Measurements from ENCODE around the gene KCMF1. TPM values are rescaled to one million over a fixed set of nuclear protein-coding genes. Genes with fewer than 3 reads are reported as not detected.

Gene KCMF1
- polyA plus RNA-seq, 1 donor from 2014 or later, result 43.3 TPM

DNA sequence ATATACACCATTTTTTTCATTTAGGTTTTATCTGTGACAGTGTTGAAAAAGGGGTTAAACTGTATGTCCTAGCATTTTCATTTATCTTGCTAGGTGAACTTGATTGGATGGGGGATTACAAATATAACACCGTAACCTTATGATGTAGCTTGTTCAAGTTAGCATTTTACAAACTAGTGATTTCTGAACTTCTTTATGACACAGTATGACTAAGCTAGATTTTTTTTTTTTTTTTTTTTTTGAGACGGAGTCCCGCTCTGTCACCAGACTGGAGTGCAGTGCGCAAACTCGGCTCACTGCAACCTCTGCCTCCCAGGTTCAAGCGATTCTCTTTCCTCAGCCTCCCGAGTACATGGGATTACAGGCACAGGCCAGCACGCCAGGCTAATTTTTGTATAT, 47.1 kb downstream of the KCMF1 start:
- peaks cover 23% of the 10 kb centered on the region for H3K79me2 ChIP-seq (replicated peaks; ENCODE audit: insufficient read depth, low read length)
- H2AFZ ChIP-seq (ENCODE audit: low read depth, low read length), result no peak overlapping the region
- H3K9me3 ChIP-seq (ENCODE audit: low read length), result no peaks in the 10 kb centered on the region
- TF ChIP-seq TAF1 (IDR thresholded peaks at IDR 0.05; ENCODE audit: low read depth) (no peak), CTCF (IDR thresholded peaks at IDR 0.05; ENCODE audit: poor library complexity, severe bottlenecking) (no peak), REST (IDR thresholded peaks at IDR 0.05; ENCODE audit: borderline replicate concordance) (no peak), SMC3 (conservative IDR thresholded peaks at IDR 0.05; ENCODE audit: poor library complexity) (no peak), MXI1 (conservative IDR thresholded peaks at IDR 0.05; ENCODE audit: poor library complexity, severe bottlenecking) (no peak), EP300 (conservative IDR thresholded peaks at IDR 0.05; ENCODE audit: poor library complexity, severe bottlenecking) (no peak), EZH2 (IDR thresholded peaks at IDR 0.05; ENCODE audit: borderline replicate concordance, insufficient read depth, low read length, poor library complexity, severe bottlenecking) (no peak), RAD21 (conservative IDR thresholded peaks at IDR 0.05) (no peak), POLR2AphosphoS5 (IDR thresholded peaks at IDR 0.05) (no peak)
- H3K9me2 ChIP-seq (ENCODE audit: insufficient read depth, low read length), result no peaks in the 10 kb centered on the region
- H3K4me2 ChIP-seq (ENCODE audit: low read length), result no peak overlapping the region
- H3F3A ChIP-seq (ENCODE audit: insufficient read depth, low read length, poor library complexity, severe bottlenecking), result no peaks in the 10 kb centered on the region
- H3K27me3 ChIP-seq (ENCODE audit: insufficient read depth, low read depth, low read length), result no peaks in the 10 kb centered on the region
- no peaks in the 10 kb centered on the region for H3K36me3 ChIP-seq (ENCODE audit: insufficient read depth, low read length)
- H3K27ac ChIP-seq (ENCODE audit: low read length), result no peak overlapping the region
- H4K20me1 ChIP-seq (ENCODE audit: insufficient read depth), result no peaks in the 10 kb centered on the region
- H3K9ac ChIP-seq (ENCODE audit: low read length), result no peak overlapping the region
- no peak overlapping the region for H3K4me3 ChIP-seq (ENCODE audit: low read length)

- no peaks in the 10 kb centered on the region for H3F3A ChIP-seq (ENCODE audit: insufficient read depth, low read length, poor library complexity, severe bottlenecking)
- no peak overlapping the region for H2AFZ ChIP-seq (ENCODE audit: low read depth, low read length)
- H3K4me3 ChIP-seq (ENCODE audit: low read length), result no peak overlapping the region
- no peak overlapping the region for H3K27ac ChIP-seq (ENCODE audit: low read length)
- H3K9me2 ChIP-seq (ENCODE audit: insufficient read depth, low read length), result no peaks in the 10 kb centered on the region
- no peak overlapping the region for H3K9ac ChIP-seq (ENCODE audit: low read length)
- no peaks in the 10 kb centered on the region for H4K20me1 ChIP-seq (ENCODE audit: insufficient read depth)
- no peaks in the 10 kb centered on the region for H3K36me3 ChIP-seq (ENCODE audit: insufficient read depth, low read length)
- no peak overlapping the region for H3K4me2 ChIP-seq (ENCODE audit: low read length)
- no peaks in the 10 kb centered on the region for H3K9me3 ChIP-seq (ENCODE audit: low read length)
- peaks cover 24% of the 10 kb centered on the region for H3K79me2 ChIP-seq (replicated peaks; ENCODE audit: insufficient read depth, low read length)
- no peaks in the 10 kb centered on the region for H3K27me3 ChIP-seq (ENCODE audit: insufficient read depth, low read depth, low read length)
- TF ChIP-seq MXI1 (conservative IDR thresholded peaks at IDR 0.05; ENCODE audit: poor library complexity, severe bottlenecking) (no peak), TAF1 (IDR thresholded peaks at IDR 0.05; ENCODE audit: low read depth) (no peak), CTCF (IDR thresholded peaks at IDR 0.05; ENCODE audit: poor library complexity, severe bottlenecking) (no peak), EP300 (conservative IDR thresholded peaks at IDR 0.05; ENCODE audit: poor library complexity, severe bottlenecking) (no peak), EZH2 (IDR thresholded peaks at IDR 0.05; ENCODE audit: borderline replicate concordance, insufficient read depth, low read length, poor library complexity, severe bottlenecking) (no peak), RAD21 (conservative IDR thresholded peaks at IDR 0.05) (no peak), POLR2AphosphoS5 (IDR thresholded peaks at IDR 0.05) (no peak), SMC3 (conservative IDR thresholded peaks at IDR 0.05; ENCODE audit: poor library complexity) (no peak), REST (IDR thresholded peaks at IDR 0.05; ENCODE audit: borderline replicate concordance) (no peak)
Measured at GRCh38 chr2:85019121-85019520, 48.2 kb downstream of the KCMF1 start.

All from neural cell (in vitro differentiated cells).